Keratinocyte (primary cell): Measurements from ENCODE around the gene NFASC.

Experiments used
- CTCF ChIP-seq, 3 experiments: IDR thresholded peaks in 1 of 3; conservative IDR thresholded peaks in 1 of 3; optimal IDR thresholded peaks in 1 of 3; 2 replicates in 2 of 3; 3 replicates in 1 of 3; pipeline versions ENCODE3 to v1.5.1; 2011; ENCODE audit warnings: low read length in 3 of 3, mild to moderate bottlenecking in 3 of 3, moderate library complexity in 2 of 3, control low read depth in 1 of 3, inconsistent platforms in 1 of 3; ENCODE audit not compliant: insufficient read depth in 2 of 3; ENCODE audit errors: extremely low read depth in 1 of 3
- EZH2 ChIP-seq: IDR thresholded peaks from one replicate; pipeline ENCODE4 v1.6.1; 2012; ENCODE audit warnings: inconsistent platforms, mild to moderate bottlenecking, low read length, moderate library complexity

- TF ChIP-seq CTCF (optimal IDR thresholded peaks at IDR 0.05 in 1 of 3, IDR thresholded peaks at IDR 0.05 in 1 of 3, conservative IDR thresholded peaks at IDR 0.05 in 1 of 3; ENCODE audit: extremely low read depth in 1 of 3, insufficient read depth in 2 of 3, low read length in 3 of 3) (no peak), EZH2 (no peak)
These were observed 132.9 kb downstream of the NFASC start for GRCh38 chr1:205003358-205004131.
